Activated T-helper 2 cell treated with anti-CD3 and anti-CD28 coated beads, Interferon-gamma antibody, Interleukin-2, Interleukin-4, amounts not matched to agents 10 μg/mL and 5 μg/mL and 100 μg/mL, durations not matched to agents 14 hours and 24 hours and 36 hours (primary cell): ENCODE results near the gene NCAM1. TPM values are rescaled to one million over a fixed set of nuclear protein-coding genes. Genes with fewer than 3 reads are reported as not detected.

Experiments used
- DNase-seq: peaks from one replicate; pipeline ENCODE4 v3.0.0; 2021; ENCODE audit warnings: low spot score
- H3K27ac Mint-ChIP-seq: one replicate; pipeline ENCODE4 v1.8.0; 2021; ENCODE audit warnings: mixed read lengths
- H3K27me3 Mint-ChIP-seq: one replicate; pipeline ENCODE4 v1.8.0; 2021; ENCODE audit warnings: low read depth, mixed read lengths
- H3K36me3 Mint-ChIP-seq: one replicate; pipeline ENCODE4 v1.8.0; 2021; ENCODE audit warnings: low read depth, mixed read lengths
- H3K4me1 Mint-ChIP-seq: one replicate; pipeline ENCODE4 v1.8.0; 2021; ENCODE audit warnings: low read depth, mixed read lengths
- H3K4me3 Mint-ChIP-seq: one replicate; pipeline ENCODE4 v1.8.0; 2021; ENCODE audit warnings: low read depth, mild to moderate bottlenecking, moderate library complexity, mixed read lengths
- H3K9me3 Mint-ChIP-seq: one replicate; pipeline ENCODE4 v1.8.0; 2021; ENCODE audit warnings: mixed read lengths
- intact Hi-C: fragments of 100-400 bp; cut with micrococcal nuclease; formaldehyde crosslinking; loops from one replicate; pipeline ENCODE4 v1.15.1; 2023
- total RNA-seq: library from RNA; stranded (reverse); gene quantifications from 2 replicates; pipeline ENCODE4 v1.2.3, GENCODE V29; 2022

Gene NCAM1
- total RNA-seq, 1 donor from 2014 or later = not detected

DNA sequence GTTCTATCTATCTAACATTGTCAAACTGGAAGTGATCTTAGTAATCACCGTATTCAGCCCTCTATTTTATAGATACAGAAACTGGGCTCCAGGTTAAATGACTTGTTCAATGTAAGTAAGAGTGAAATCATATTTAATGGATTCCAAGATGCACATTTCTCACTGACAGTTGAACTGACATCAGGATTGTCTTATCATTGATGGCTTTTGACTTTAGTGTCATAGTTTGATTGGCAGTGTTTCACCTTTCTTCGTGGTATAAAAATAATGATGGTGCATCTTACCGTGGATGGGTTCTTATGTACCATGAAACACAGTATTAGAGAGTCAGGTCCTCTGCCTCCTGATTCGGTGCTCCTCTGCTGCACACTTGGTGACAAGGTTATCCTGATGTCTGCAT, 123.1 kb downstream of the NCAM1 start:
- Mint-ChIP-seq H3K4me3 (no peak overlapping the region), H3K36me3 (no peaks in the 10 kb centered on the region), H3K27ac (no peak overlapping the region), H3K27me3 (peaks cover 3% of the 10 kb centered on the region), H3K4me1 (no peaks in the 10 kb centered on the region), H3K9me3 (no peaks in the 10 kb centered on the region)
- DNase-seq = no peak
- intact Hi-C loops = no loop called here

DNA sequence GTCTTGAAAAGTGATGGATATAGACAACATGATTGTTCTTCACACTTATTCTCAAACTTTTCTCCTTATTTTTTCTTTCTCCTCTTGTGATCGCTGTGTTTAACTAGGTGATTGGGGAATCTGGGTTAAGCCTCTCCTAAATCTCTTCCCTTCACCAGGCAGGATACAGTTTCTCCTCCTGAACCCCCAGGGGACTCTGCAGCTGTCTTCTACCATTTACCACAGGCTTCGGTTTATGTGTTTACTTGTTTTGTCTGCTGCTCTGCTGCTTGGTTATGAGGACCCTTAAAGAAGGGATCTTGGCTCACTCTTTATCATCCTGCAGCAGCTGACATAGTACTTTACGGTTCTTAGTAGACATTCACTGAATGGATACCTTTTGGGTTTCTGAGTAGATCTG, 124.2 kb downstream of the NCAM1 start:
- intact Hi-C loops = no loop called here
- Mint-ChIP-seq H3K9me3 (no peaks in the 10 kb centered on the region), H3K4me3 (no peak overlapping the region), H3K4me1 (no peaks in the 10 kb centered on the region), H3K27me3 (peaks cover 3% of the 10 kb centered on the region), H3K36me3 (no peaks in the 10 kb centered on the region), H3K27ac (no peak overlapping the region)
- DNase-seq = no peak

DNA sequence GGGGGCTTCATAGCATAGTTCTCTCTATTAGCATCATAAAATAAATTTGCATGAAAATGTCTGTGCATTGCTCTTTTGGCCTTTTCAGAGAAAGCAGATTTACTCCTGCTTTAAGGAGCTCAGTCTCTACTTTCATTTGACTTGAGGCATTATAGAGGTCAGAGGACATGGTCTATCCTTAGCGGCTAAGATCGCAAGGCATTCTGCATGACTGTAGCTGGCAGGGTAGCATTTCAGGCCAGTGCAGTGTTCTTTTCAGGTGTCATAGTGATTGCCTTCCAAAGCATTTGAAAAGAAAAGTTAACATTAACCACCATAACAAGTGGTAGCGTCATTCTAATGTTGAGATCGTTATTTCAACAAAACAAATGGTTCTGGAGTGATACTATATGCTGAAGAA, 126.5 kb downstream of the NCAM1 start:
- Mint-ChIP-seq H3K36me3 (no peaks in the 10 kb centered on the region), H3K9me3 (no peaks in the 10 kb centered on the region), H3K27ac (no peak overlapping the region), H3K4me1 (no peaks in the 10 kb centered on the region), H3K27me3 (peaks cover 3% of the 10 kb centered on the region), H3K4me3 (no peak overlapping the region)
- intact Hi-C loops = no loop called here
- DNase-seq = no peak

DNA sequence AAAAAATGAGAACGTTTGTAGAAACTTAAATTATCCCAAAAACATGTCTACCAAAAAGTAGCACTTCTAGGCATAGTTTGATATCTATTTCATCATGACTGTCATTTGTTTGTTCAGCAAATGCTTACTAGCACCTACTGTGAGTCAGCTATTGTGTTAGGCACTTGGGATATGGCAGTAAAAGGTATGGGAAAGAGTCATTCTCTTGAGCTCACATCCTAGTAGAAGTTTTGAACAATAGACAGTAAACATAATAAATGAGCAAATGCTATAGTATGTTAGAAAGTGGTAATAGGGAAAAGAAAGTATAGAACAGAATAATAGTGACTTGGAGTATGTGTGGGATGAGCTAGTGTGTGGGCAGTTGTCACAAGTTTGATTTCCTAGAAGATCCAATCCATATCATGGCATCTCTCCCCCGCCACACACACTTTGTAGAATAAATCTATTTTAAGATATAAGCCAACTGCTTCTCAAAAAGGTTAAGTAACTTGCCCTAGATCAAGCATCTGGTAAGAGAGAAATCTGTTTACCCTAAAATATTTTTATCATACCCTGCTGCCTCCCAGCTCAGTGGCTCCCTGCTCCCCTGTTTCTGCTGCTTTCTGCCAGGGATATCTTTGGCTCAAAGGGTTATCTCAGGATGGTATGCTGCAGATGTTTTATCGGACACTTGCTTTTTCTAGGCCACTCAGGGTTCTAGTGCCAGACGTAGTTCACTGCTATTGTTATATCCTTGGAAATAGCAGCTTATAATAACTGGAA, 129.7 kb downstream of the NCAM1 start:
- Mint-ChIP-seq H3K9me3 (no peaks in the 10 kb centered on the region), H3K27ac (no peak overlapping the region), H3K36me3 (no peaks in the 10 kb centered on the region), H3K4me1 (no peaks in the 10 kb centered on the region), H3K27me3 (peaks cover 3% of the 10 kb centered on the region), H3K4me3 (no peak overlapping the region)
- no peak for DNase-seq
- intact Hi-C loops = no loop called here

DNA sequence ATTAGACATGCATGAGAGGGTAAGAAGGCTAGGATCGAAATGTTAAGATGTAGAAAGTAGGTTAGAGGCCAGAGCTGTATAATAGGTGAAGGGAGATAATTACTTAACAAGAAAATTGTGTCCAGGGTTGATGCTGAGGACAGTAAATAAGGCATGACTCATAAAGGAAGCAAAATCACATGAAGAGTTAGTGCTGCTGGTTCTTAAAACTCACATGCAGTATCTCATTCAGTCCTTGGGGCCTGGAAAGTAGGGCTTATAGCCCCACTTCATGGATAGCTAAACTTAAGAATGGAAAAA, 130.2 kb downstream of the NCAM1 start:
- no peak for DNase-seq
- H3K9me3 Mint-ChIP-seq = no peaks in the 10 kb centered on the region
- no peak overlapping the region for H3K4me3 Mint-ChIP-seq
- H3K27ac Mint-ChIP-seq = no peak overlapping the region
- H3K36me3 Mint-ChIP-seq = no peaks in the 10 kb centered on the region
- H3K4me1 Mint-ChIP-seq = no peaks in the 10 kb centered on the region
- intact Hi-C loops = no loop called here
- no peaks in the 10 kb centered on the region for H3K27me3 Mint-ChIP-seq

GRCh38 chr11:113096648-113097047, 135.4 kb downstream of the NCAM1 start:
- Mint-ChIP-seq H3K9me3 (no peaks in the 10 kb centered on the region), H3K27me3 (no peaks in the 10 kb centered on the region)

DNA sequence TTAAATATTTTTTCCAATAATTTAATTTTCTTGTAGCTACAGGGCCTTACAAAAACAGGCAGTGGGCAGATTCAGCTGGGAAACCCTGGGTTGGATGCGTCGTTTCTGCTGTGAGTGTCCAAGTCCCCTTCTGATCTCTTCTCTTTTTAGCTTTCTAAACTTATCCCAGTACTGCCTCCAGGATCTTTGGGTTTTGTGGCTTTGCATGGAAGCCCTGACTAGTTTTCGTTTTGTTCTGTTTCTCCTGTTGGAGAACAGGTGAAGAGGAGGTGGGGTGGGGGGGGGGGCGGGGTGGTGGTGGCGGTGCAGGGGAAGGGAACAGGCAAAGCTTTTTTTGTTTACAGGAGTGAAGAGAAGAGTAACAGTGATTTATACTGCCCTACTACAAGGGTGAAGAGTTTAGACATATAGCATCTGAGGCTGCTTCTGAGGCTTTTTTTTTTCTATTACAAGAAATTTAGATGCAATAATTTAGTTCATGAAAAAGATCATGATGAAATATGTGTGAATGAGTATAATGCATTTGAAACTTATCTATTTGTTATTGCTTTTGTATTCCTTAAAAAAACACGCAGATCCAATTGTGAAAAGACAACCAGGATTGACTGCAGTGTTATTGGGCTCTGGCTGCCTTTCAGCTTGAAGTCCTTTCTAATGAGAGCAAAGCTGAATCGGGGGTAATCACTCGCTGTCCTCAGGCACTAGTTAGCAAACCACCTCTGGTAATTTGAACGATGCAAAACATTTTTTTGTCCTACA, 142.9 kb downstream of the NCAM1 start:
- Mint-ChIP-seq H3K27me3 (peaks cover 4% of the 10 kb centered on the region), H3K9me3 (no peaks in the 10 kb centered on the region), H3K27ac (no peak overlapping the region), H3K36me3 (no peaks in the 10 kb centered on the region), H3K4me3 (no peak overlapping the region), H3K4me1 (no peaks in the 10 kb centered on the region)
- no peak for DNase-seq
- intact Hi-C loops = no loop called here

More at GRCh38 chr11:113096648-113097047, 135.4 kb downstream of the NCAM1 start:
- no peaks in the 10 kb centered on the region for H3K4me1 Mint-ChIP-seq
- H3K36me3 Mint-ChIP-seq = no peaks in the 10 kb centered on the region
- DNase-seq = no peak
- no peak overlapping the region for H3K27ac Mint-ChIP-seq
- H3K4me3 Mint-ChIP-seq = no peak overlapping the region
- intact Hi-C loops = no loop called here

- Mint-ChIP-seq H3K27me3 (peaks cover 4% of the 10 kb centered on the region), H3K27ac (no peak overlapping the region), H3K4me3 (no peak overlapping the region), H3K4me1 (no peaks in the 10 kb centered on the region), H3K36me3 (no peaks in the 10 kb centered on the region), H3K9me3 (no peaks in the 10 kb centered on the region)
- no peak for DNase-seq
- intact Hi-C loops = no loop called here
Measured at GRCh38 chr11:113104691-113105251, 143.6 kb downstream of the NCAM1 start.

GRCh38 chr11:113105592-113105991, 144.4 kb downstream of the NCAM1 start:
- H3K27me3 Mint-ChIP-seq = peaks cover 4% of the 10 kb centered on the region
- intact Hi-C loops = no loop called here
- H3K27ac Mint-ChIP-seq = no peak overlapping the region
- no peak for DNase-seq
- no peak overlapping the region for H3K4me3 Mint-ChIP-seq
- no peaks in the 10 kb centered on the region for H3K4me1 Mint-ChIP-seq
- no peaks in the 10 kb centered on the region for H3K9me3 Mint-ChIP-seq
- no peaks in the 10 kb centered on the region for H3K36me3 Mint-ChIP-seq

- Mint-ChIP-seq H3K4me1 (no peaks in the 10 kb centered on the region), H3K36me3 (no peaks in the 10 kb centered on the region), H3K27ac (no peak overlapping the region), H3K27me3 (peaks cover 4% of the 10 kb centered on the region), H3K9me3 (no peaks in the 10 kb centered on the region), H3K4me3 (no peak overlapping the region)
- DNase-seq = no peak
- intact Hi-C loops = no loop called here
Measured at GRCh38 chr11:113106507-113106906, 145.3 kb downstream of the NCAM1 start.

DNA sequence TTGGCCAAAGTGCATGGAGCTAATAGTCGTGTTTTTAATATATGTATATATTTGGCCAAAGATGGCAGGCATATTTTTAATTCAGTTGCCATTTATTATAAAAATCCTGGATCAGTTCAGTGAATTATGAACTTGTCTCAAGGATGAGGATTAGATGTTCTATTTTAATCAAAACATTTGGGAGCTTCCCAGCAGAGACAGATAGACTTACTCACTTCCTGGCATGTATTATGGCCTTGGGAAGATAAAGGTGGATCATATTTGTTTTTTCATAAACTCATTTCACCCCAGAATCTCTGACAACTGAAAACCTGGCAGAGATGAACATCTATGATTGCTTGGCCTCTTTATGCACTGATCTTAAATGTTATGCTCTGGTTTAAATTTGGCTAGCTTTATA, 148.8 kb downstream of the NCAM1 start:
- Mint-ChIP-seq H3K36me3 (no peaks in the 10 kb centered on the region), H3K4me1 (no peaks in the 10 kb centered on the region), H3K27ac (no peak overlapping the region), H3K4me3 (no peak overlapping the region), H3K9me3 (no peaks in the 10 kb centered on the region), H3K27me3 (no peaks in the 10 kb centered on the region)
- DNase-seq = no peak
- intact Hi-C loops = no loop called here

DNA sequence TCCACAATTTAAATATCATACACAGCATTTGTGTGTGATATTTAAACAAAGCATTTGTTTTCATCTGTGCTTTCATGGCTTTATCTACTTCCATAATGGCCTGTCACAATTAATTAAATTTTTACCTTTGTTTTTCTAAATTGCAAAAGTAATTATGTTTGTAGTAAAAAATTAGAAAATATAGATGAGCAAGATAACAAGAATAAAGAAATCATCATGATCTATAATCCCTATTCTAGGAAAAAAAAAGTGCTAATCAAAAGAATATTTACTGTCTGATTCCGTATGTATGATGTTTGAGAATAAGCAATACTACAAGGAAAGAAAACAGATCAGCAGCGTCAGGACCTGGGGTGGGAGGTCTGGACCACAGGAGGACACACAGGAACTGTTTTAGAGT, 149.9 kb downstream of the NCAM1 start:
- no peaks in the 10 kb centered on the region for H3K36me3 Mint-ChIP-seq
- no peak overlapping the region for H3K4me3 Mint-ChIP-seq
- H3K4me1 Mint-ChIP-seq = no peaks in the 10 kb centered on the region
- peaks cover 2% of the 10 kb centered on the region for H3K27me3 Mint-ChIP-seq
- DNase-seq = no peak
- no peak overlapping the region for H3K27ac Mint-ChIP-seq
- H3K9me3 Mint-ChIP-seq = no peaks in the 10 kb centered on the region
- intact Hi-C loops = no loop called here

DNA sequence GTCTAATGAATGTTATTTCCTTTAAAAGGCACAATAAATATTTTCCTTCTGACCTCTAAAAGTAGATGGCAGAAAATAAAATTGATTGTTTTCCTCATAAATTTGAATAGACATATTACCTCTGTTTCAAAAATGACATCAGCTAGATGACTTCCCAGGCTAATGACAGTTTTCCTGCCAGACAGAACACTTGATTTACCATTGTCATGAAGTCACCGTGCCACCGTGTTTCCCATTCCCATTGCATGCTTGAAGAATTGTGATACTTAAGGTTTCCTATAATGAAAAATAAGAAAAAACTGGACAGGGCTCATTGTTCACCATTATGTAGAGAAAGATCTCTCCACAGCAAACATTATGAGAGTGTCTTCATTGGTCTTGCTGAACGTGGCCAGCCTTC, 151.1 kb downstream of the NCAM1 start:
- Mint-ChIP-seq H3K9me3 (no peaks in the 10 kb centered on the region), H3K36me3 (no peaks in the 10 kb centered on the region), H3K4me1 (no peaks in the 10 kb centered on the region), H3K27ac (no peak overlapping the region), H3K27me3 (peaks cover 2% of the 10 kb centered on the region), H3K4me3 (no peak overlapping the region)
- intact Hi-C loops = no loop called here
- DNase-seq = no peak
